ENCODE measurements around the gene RNF214. TPM values are rescaled to one million over a fixed set of nuclear protein-coding genes. Genes with fewer than 3 reads are reported as not detected.

Gene RNF214
- total and polyA plus RNA-seq, 10 of the 15 experiments (the other 5 are each of a cell fraction or from before 2014, with no cell fraction given) = 4.8 to 16.8 (median 10.5) TPM

- TF ChIP-seq SREBF2 (IDR thresholded peaks at IDR 0.05; ENCODE audit: low read length) = no peak
- TF ChIP-seq IRF4 (IDR thresholded peaks at IDR 0.05; ENCODE audit: low read depth, low read length) = 0 out of 2 replicates have a peak, but pooled peaks have one; percentile 20
- TF ChIP-seq WRNIP1 (IDR thresholded peaks at IDR 0.05; ENCODE audit: borderline replicate concordance, low read depth, low read length) = no peak
- TF ChIP-seq ZNF592 (IDR thresholded peaks at IDR 0.05) = no peak
- no peak for TF ChIP-seq PRDM15 (CRISPR knock-in tag; IDR thresholded peaks at IDR 0.05)
- TF ChIP-seq NKRF (conservative IDR thresholded peaks at IDR 0.05) = no peak
- no peak for TF ChIP-seq NFXL1 (IDR thresholded peaks at IDR 0.05; ENCODE audit: borderline replicate concordance)
- no peak; the same call in 1 of the 2 replicates for TF ChIP-seq MXI1 (IDR thresholded peaks at IDR 0.05; ENCODE audit: low read depth, low read length)
- TF ChIP-seq JUND (IDR thresholded peaks at IDR 0.05; ENCODE audit: low read depth, low read length) = no peak
- no peak; the same call in 1 of the 2 replicates for TF ChIP-seq GATAD2B (conservative IDR thresholded peaks at IDR 0.05; ENCODE audit: low read depth)
- TF ChIP-seq CHD1 (IDR thresholded peaks at IDR 0.05; ENCODE audit: low read depth, low read length) = no peak
- TF ChIP-seq IRF3 (IDR thresholded peaks at IDR 0.05) = no peak
- peak; percentile 31; the same call in 1 of the 2 replicates for TF ChIP-seq CBFB (IDR thresholded peaks at IDR 0.05; ENCODE audit: low read depth)
- TF ChIP-seq POU2F2 (IDR thresholded peaks at IDR 0.05; ENCODE audit: borderline replicate concordance, low read depth, low read length) = no peak
- peak; percentile 43; the same call in 1 of the 2 replicates for TF ChIP-seq RELB (IDR thresholded peaks at IDR 0.05; ENCODE audit: low read depth)
- TF ChIP-seq POLR2AphosphoS2 (IDR thresholded peaks at IDR 0.05; ENCODE audit: low read depth, low read length) = no peak
These were observed 2.0 kb upstream of the RNF214 start (continued) for GRCh38 chr11:117230286-117230961.
